ENCODE results near the gene HCFC1. TPM values are rescaled to one million over a fixed set of nuclear protein-coding genes. Genes with fewer than 3 reads are reported as not detected.

The HCFC1 gene
- total and polyA plus RNA-seq, 7 donors = 15.1 to 50.1 (median 33.1) TPM

- Histone ChIP-seq H3K4me1 (peaks cover 14% of the 10 kb centered on the region), H3K36me3 (ENCODE audit: insufficient read depth in 1 of 2, low read depth in 1 of 2) (peaks cover 0 to 6% of the 10 kb centered on the region in 2 donors), H3K4me3 (no peak overlapping the region), H3K27me3 (ENCODE audit: insufficient read depth in 3 of 3, low read length in 2 of 3) (no peaks in the 10 kb centered on the region), H3K27ac (no peak overlapping the region), H3K9me3 (no peaks in the 10 kb centered on the region)
- DNase-seq (no peak), ATAC-seq (no peak)
- whole genome bisulfite sequencing, 3 donors = 72 to 85% (median 77%) methylated on average over 8 to 10 of the region's 10 CpGs
- TF ChIP-seq, protein P1, sequence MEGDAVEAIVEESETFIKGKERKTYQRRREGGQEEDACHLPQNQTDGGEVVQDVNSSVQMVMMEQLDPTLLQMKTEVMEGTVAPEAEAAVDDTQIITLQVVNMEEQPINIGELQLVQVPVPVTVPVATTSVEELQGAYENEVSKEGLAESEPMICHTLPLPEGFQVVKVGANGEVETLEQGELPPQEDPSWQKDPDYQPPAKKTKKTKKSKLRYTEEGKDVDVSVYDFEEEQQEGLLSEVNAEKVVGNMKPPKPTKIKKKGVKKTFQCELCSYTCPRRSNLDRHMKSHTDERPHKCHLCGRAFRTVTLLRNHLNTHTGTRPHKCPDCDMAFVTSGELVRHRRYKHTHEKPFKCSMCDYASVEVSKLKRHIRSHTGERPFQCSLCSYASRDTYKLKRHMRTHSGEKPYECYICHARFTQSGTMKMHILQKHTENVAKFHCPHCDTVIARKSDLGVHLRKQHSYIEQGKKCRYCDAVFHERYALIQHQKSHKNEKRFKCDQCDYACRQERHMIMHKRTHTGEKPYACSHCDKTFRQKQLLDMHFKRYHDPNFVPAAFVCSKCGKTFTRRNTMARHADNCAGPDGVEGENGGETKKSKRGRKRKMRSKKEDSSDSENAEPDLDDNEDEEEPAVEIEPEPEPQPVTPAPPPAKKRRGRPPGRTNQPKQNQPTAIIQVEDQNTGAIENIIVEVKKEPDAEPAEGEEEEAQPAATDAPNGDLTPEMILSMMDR (IDR thresholded peaks at IDR 0.05) = no peak
- intact Hi-C loops (cut with DNase I) = no loop called here
These were observed 33.3 kb downstream of the HCFC1 start for GRCh38 chrX:153938226-153938786.

GRCh38 chrX:153937056-153937455 is 34.6 kb downstream of the HCFC1 start:
- WGBS, 3 donors = 90 to 100% (median 91%) methylated on average over 3 of the region's 3 CpGs
- ATAC-seq (no peak), DNase-seq (no peak)
- intact Hi-C loops (cut with DNase I) = no loop called here
- Histone ChIP-seq H3K27me3 (ENCODE audit: insufficient read depth in 3 of 3, low read length in 2 of 3) (no peaks in the 10 kb centered on the region), H3K9me3 (no peaks in the 10 kb centered on the region), H3K27ac (no peak overlapping the region), H3K4me3 (no peak overlapping the region), H3K36me3 (ENCODE audit: insufficient read depth in 1 of 2, low read depth in 1 of 2) (peaks cover 0 to 18% of the 10 kb centered on the region in 2 donors), H3K4me1 (peaks cover 15% of the 10 kb centered on the region)
- TF ChIP-seq, protein P1 (IDR thresholded peaks at IDR 0.05) = no peak

DNA sequence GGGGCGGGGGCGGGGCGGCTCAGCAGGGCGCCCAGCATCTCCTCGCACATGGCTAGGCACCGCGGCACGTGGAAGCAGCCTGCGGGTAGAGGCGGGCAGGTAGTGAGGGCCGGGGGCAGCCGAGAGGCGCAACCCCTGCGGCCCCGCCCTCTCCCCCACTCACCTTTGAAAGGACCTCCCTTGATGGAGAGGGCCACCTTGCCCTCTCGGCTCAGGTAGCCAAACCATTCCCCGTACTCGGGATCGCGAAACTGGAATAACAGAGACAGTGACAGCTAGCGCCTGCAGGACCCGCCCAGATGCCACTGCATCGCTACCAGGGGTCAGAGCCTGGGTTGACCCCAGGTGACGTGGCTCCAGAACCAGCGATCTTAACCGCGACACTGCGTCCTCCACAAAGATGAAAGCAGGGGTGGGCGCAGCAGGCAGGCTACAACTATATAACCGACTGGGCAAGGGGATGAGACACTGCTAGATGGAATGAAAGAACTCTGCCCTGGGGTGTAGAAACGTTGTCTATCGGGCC is 36.2 kb downstream of the HCFC1 start:
- H3K4me1 ChIP-seq = peaks cover 15% of the 10 kb centered on the region
- H3K27me3 ChIP-seq (ENCODE audit: insufficient read depth in 3 of 3, low read length in 2 of 3) = no peaks in the 10 kb centered on the region
- WGBS, 3 donors = 13 to 38% (median 19%) methylated on average over 17 to 27 of the region's 32 CpGs
- no peaks in the 10 kb centered on the region for H3K9me3 ChIP-seq
- H3K4me3 ChIP-seq = peak overlapping the region; percentile 80
- ATAC-seq (peak; percentile 3 to 11 (median 6)), DNase-seq (no peak)
- intact Hi-C loops (cut with DNase I) = no loop called here
- peaks cover 0 to 35% of the 10 kb centered on the region in 2 donors for H3K36me3 ChIP-seq (ENCODE audit: insufficient read depth in 1 of 2, low read depth in 1 of 2)
- peak overlapping the region; percentile 50 for H3K27ac ChIP-seq
- TF ChIP-seq, protein P1 (IDR thresholded peaks at IDR 0.05) = no peak

DNA sequence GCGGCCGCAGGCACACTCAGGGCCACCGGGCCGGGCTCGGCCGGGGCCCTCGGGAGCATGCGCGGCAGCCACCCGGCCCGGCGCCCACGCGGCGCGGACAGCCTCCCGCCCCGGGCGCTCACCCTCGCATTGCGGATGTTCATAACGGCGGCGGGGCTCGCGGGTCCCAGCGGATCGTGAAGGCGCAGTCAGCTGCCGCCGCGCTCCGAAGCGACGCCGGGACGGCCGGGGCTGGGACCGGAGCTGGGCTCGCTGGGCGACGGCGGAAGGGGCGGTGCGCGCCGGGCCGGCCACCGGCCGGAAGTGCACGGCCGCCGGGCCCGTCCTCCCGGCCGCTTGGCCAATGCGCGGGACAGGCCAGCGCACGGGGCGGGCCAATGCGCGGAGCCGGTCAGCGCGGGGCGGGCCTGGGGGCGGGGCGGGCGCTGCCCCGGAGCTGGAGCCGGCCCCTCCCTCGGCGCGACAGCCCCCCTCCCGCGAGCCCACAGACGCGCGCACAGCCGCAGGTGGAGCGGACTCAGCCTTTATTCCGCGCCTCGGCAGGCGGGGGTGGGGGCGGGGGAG is 36.8 kb downstream of the HCFC1 start, which contains the start of gene NAA10:
TSS of gene NAA10 (minus strand) at position 276 of the 564 bp plus-strand sequence. CDS start at position 143, 133 bp downstream.
- Histone ChIP-seq H3K9me3 (no peaks in the 10 kb centered on the region), H3K27me3 (ENCODE audit: insufficient read depth in 3 of 3, low read length in 2 of 3) (no peaks in the 10 kb centered on the region), H3K4me3 (peak within 1 kb of the TSS; percentile 80), H3K27ac (peak within 1 kb of the TSS; percentile 81), H3K36me3 (ENCODE audit: insufficient read depth in 1 of 2, low read depth in 1 of 2) (peaks cover 0 to 41% of the 10 kb centered on the region in 2 donors), H3K4me1 (peaks cover 15% of the 10 kb centered on the region)
- 1 to 4% methylated on average over 47 to 72 of the region's 87 CpGs; no CpG with 5 or more reads in 1 of the 3 donors for WGBS, 3 donors
- DNase-seq (peak; percentile 84 to 90), ATAC-seq (peak; percentile 96 to 97 (median 96))
- intact Hi-C loops (cut with DNase I) = no loop called here
- TF ChIP-seq, protein P1 (IDR thresholded peaks at IDR 0.05) = no peak
